ENCODE data around the gene RAI14.
"Not testable (repeated sequence)": the region's sequence is repeated elsewhere in the genome, so short reads cannot be mapped to it uniquely, and the experiment has no call there.

RAI14 gene

GRCh38 chr5:34701442-34701841, 45.3 kb downstream of the RAI14 start:
- not testable (repeated sequence) for DNase-seq

- no peak for DNase-seq
Measured at GRCh38 chr5:34703767-34704713, 47.9 kb downstream of the RAI14 start.

- DNase-seq = no peak
Measured at GRCh38 chr5:34706084-34706483, 50.0 kb downstream of the RAI14 start.

GRCh38 chr5:34707451-34708107, 51.5 kb downstream of the RAI14 start:
- DNase-seq = no peak

- DNase-seq = no peak
Measured at GRCh38 chr5:34708777-34709176, 52.6 kb downstream of the RAI14 start.

- no peak for DNase-seq
Measured at GRCh38 chr5:34709861-34710673, 53.9 kb downstream of the RAI14 start.

- DNase-seq = no peak
Measured at GRCh38 chr5:34712565-34712964, 56.4 kb downstream of the RAI14 start.

GRCh38 chr5:34715711-34716110, 59.6 kb downstream of the RAI14 start:
- no peak for DNase-seq

GRCh38 chr5:34716986-34717385, 60.9 kb downstream of the RAI14 start:
- DNase-seq = no peak

- DNase-seq = peak; percentile 46
Measured at GRCh38 chr5:34717426-34718327, 61.5 kb downstream of the RAI14 start.

GRCh38 chr5:34718516-34718915, 62.4 kb downstream of the RAI14 start:
- no peak for DNase-seq

- no peak for DNase-seq
Measured at GRCh38 chr5:34719029-34719428, 62.9 kb downstream of the RAI14 start.

- DNase-seq = no peak
Measured at GRCh38 chr5:34721327-34721726, 65.2 kb downstream of the RAI14 start.

- DNase-seq = no peak
Measured at GRCh38 chr5:34722183-34722582, 66.1 kb downstream of the RAI14 start.

- DNase-seq = no peak
Measured at GRCh38 chr5:34724741-34725140, 68.6 kb downstream of the RAI14 start.

GRCh38 chr5:34727166-34727749, 71.1 kb downstream of the RAI14 start:
- DNase-seq = not testable (repeated sequence)

GRCh38 chr5:34728236-34728635, 72.1 kb downstream of the RAI14 start:
- DNase-seq = no peak

- no peak for DNase-seq
Measured at GRCh38 chr5:34731435-34732232, 75.5 kb downstream of the RAI14 start.

GRCh38 chr5:34734326-34734725, 78.2 kb downstream of the RAI14 start:
- no peak for DNase-seq

GRCh38 chr5:34735491-34736426, 79.6 kb downstream of the RAI14 start:
- DNase-seq = no peak
